ENCODE data around the gene MPZL3. TPM values are rescaled to one million over a fixed set of nuclear protein-coding genes. Genes with fewer than 3 reads are reported as not detected.
"Not testable (repeated sequence)": the region's sequence is repeated elsewhere in the genome, so short reads cannot be mapped to it uniquely, and the experiment has no call there.

Gene MPZL3
- total RNA-seq, 1 donor from 2014 or later: 1.6 TPM

DNA sequence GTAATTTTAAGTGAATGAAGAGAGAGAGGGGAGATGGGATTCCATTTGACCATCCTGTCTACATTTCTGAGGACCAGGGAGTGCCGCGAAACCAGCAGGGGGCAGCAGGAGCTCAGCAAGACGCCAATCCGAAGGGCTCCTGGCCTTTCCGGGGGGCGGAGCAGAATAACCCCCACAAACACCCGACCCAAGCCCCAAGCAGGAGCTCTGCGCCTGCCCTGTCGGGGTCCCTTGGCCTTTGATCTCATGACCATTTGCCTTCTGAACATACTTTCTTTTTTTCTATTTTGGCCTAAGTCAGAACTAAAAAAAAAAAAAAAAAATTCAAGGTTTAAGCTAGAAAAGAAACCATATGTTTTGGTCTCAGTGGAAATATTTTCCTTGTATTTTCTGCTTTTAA, 53.8 kb downstream of the MPZL3 start:
- H3K36me3 Mint-ChIP-seq (ENCODE audit: low read depth): no peaks in the 10 kb centered on the region
- H3K27me3 Mint-ChIP-seq (ENCODE audit: low read depth): peaks cover 3% of the 10 kb centered on the region
- H3K9me3 Mint-ChIP-seq (ENCODE audit: low read depth): no peaks in the 10 kb centered on the region
- peak overlapping the region; percentile 37 for H3K4me3 Mint-ChIP-seq (ENCODE audit: unreplicated experiment)
- H3K27ac Mint-ChIP-seq (ENCODE audit: unreplicated experiment): no peak overlapping the region
- no peak for DNase-seq (ENCODE audit: low spot score)
- H3K4me1 Mint-ChIP-seq (ENCODE audit: low read depth): peaks cover 15% of the 10 kb centered on the region
- TF ChIP-seq, protein P1, sequence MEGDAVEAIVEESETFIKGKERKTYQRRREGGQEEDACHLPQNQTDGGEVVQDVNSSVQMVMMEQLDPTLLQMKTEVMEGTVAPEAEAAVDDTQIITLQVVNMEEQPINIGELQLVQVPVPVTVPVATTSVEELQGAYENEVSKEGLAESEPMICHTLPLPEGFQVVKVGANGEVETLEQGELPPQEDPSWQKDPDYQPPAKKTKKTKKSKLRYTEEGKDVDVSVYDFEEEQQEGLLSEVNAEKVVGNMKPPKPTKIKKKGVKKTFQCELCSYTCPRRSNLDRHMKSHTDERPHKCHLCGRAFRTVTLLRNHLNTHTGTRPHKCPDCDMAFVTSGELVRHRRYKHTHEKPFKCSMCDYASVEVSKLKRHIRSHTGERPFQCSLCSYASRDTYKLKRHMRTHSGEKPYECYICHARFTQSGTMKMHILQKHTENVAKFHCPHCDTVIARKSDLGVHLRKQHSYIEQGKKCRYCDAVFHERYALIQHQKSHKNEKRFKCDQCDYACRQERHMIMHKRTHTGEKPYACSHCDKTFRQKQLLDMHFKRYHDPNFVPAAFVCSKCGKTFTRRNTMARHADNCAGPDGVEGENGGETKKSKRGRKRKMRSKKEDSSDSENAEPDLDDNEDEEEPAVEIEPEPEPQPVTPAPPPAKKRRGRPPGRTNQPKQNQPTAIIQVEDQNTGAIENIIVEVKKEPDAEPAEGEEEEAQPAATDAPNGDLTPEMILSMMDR (IDR thresholded peaks at IDR 0.05): peak; percentile 94

DNA sequence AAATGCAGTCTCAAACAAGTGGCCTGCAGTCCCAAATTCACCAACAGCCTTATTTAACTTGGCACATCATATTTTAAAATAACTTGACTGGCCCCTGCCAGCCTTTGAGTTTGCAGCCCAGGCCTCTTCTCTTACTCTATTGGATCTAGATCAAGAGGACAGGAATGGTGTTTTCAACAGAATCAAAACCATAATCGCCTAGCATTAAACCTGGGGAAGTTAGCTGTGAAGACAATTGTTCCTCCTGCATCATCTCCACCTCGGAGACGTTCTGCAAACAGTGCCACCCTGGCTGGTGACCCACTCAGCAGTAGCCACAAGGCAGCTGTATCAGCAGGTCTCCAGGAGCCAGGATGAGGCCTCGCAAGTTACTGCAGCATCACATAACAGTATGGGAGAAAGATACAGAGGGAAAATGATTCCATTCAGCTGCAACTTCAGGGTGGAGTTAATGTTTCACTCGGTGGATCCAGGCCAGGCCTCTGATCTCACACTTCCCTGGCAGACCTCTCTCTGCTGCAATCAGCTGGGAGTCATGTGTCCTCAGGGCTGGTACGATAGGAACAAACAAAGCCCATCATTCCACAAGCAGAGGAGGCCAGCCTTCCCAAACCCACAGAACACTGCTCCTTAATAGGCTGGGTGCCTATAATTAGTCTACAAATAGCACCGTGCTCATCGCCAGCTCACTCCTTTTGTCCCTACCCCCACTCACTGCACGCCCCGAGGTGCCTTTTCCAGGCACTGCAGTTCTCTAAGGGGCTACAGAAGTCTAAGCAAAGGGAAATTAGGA, 57.1 kb downstream of the MPZL3 start:
- TF ChIP-seq, protein P1 (IDR thresholded peaks at IDR 0.05): no peak
- no peak overlapping the region for H3K4me3 Mint-ChIP-seq (ENCODE audit: unreplicated experiment)
- peaks cover 15% of the 10 kb centered on the region for H3K4me1 Mint-ChIP-seq (ENCODE audit: low read depth)
- H3K36me3 Mint-ChIP-seq (ENCODE audit: low read depth): no peaks in the 10 kb centered on the region
- peaks cover 5% of the 10 kb centered on the region for H3K27me3 Mint-ChIP-seq (ENCODE audit: low read depth)
- peak overlapping the region; percentile 83 for H3K27ac Mint-ChIP-seq (ENCODE audit: unreplicated experiment)
- peaks cover 4% of the 10 kb centered on the region for H3K9me3 Mint-ChIP-seq (ENCODE audit: low read depth)
- DNase-seq (ENCODE audit: low spot score): no peak

DNA sequence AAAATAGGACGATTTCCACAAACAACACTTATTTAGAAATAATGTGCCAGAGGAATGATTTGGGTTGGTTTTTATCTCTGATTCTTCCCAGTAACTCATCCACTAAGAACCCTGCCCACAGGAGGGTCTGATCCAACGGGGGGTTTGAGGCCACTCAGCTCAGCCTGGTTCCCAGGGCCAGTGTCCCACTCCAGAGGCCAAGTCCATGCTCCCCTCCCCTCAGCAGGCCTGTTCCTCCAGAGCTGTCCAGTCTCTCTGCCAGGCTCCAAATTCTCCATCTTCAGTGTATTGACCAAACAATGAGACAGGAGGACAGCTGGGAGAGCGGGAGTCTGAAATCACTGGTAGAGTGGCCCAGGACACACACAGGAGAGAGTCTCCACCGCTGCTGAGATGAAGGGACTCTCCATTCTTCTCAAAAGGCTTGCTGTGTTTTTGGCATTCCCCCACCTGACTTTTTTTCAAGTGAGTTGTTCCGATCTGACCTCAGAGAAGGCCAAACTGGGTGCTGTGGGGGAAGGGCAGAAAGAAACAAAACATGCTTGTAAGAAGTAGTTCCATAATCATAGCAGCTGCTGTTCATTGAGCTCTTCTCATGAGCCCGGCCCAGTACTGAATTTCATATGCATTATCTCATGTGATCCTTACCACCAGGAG, 58.1 kb downstream of the MPZL3 start:
- TF ChIP-seq, protein P1 (IDR thresholded peaks at IDR 0.05): no peak
- peaks cover 8% of the 10 kb centered on the region for H3K9me3 Mint-ChIP-seq (ENCODE audit: low read depth)
- H3K36me3 Mint-ChIP-seq (ENCODE audit: low read depth): no peaks in the 10 kb centered on the region
- H3K27ac Mint-ChIP-seq (ENCODE audit: unreplicated experiment): peak overlapping the region; percentile 83
- peaks cover 10% of the 10 kb centered on the region for H3K27me3 Mint-ChIP-seq (ENCODE audit: low read depth)
- no peak for DNase-seq (ENCODE audit: low spot score)
- peaks cover 15% of the 10 kb centered on the region for H3K4me1 Mint-ChIP-seq (ENCODE audit: low read depth)
- H3K4me3 Mint-ChIP-seq (ENCODE audit: unreplicated experiment): no peak overlapping the region

DNA sequence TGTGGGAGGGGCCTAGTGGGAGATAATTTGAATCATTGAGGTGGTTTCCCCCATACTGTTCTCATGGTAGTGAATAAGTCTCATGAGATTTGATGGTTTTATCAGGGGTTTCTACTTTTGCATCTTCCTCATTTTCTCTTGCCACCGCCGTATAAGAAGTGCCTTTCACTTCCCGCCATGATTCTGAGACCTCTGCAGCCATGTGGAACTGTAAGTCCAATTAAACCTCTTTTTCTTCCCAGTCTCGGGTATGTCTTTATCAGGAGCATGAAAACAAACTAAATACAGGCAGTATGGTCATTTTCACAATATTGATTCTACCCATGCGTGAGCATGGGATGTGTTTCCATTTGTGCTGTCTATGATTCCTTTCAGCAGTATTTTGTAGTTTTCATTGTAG, 59.3 kb downstream of the MPZL3 start:
- peaks cover 10% of the 10 kb centered on the region for H3K27me3 Mint-ChIP-seq (ENCODE audit: low read depth)
- H3K4me1 Mint-ChIP-seq (ENCODE audit: low read depth): peaks cover 12% of the 10 kb centered on the region
- H3K36me3 Mint-ChIP-seq (ENCODE audit: low read depth); DNase-seq (ENCODE audit: low spot score); H3K4me3 Mint-ChIP-seq (ENCODE audit: unreplicated experiment); H3K9me3 Mint-ChIP-seq (ENCODE audit: low read depth); H3K27ac Mint-ChIP-seq (ENCODE audit: unreplicated experiment): not testable (repeated sequence)

DNA sequence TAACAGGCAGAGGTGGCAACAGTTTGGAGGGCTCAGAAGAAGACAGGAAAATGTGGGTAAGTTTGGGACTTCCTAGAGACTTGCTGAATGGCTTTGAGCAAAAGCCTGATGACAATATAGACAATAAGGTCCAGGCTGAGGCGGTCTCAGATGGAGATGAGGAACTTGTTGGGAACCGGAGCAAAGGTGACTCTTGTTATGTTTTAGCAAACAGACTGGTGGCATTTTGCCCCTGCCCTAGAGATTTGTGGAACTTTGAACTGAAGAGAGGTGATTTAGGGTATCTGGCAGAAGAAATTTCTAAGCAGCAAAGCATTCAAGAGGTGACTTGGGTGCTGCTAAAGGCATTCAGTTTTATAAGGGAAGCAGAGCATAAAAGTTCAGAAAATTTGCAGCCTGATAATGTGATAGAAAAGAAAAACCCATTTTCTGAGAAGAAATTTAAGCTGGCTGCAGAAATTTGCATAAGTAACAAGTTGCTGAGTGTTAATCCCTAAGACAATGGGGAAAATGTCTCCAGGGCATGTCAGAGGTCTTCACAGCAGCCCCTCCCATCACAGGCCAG, 61.1 kb downstream of the MPZL3 start:
- H3K9me3 Mint-ChIP-seq (ENCODE audit: low read depth); H3K27ac Mint-ChIP-seq (ENCODE audit: unreplicated experiment); H3K4me3 Mint-ChIP-seq (ENCODE audit: unreplicated experiment); H3K36me3 Mint-ChIP-seq (ENCODE audit: low read depth); DNase-seq (ENCODE audit: low spot score): not testable (repeated sequence)
- Mint-ChIP-seq H3K4me1 (ENCODE audit: low read depth) (peaks cover 12% of the 10 kb centered on the region), H3K27me3 (ENCODE audit: low read depth) (peaks cover 13% of the 10 kb centered on the region)

DNA sequence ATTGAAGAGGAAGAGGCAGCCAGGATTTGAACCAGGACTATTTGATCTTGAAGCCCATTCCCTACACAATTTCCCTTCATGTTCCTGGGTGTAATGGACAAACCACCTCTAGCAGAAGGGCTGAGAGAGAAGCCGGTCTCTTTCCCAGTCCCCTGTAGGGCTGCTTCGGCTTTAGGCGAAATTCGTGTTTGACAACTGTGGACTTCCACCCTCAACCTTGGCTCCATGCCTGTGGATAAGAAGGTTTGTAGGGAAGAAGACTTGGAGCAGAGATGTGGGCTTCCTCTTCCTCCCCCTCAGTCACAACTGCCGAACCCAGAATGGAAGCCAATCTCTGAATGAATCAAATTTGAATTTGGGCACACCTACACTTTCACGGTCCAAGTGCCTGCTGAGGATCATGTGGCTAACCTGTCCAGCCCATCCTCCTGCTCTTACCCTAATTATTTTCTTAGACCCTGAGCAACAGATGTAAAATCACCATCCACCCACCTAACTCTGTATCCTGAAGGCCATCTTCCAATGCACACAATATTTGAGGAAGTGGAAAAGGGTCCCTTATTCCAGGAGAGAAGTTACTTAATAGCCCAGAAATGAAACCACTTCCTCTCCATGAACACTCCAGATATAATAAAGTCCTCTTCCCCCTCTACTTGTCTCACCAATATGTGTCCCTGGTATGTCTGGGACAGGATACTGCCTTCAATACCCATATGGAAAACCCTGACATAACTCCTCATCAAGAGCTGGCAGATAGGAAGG, 65.6 kb downstream of the MPZL3 start:
- TF ChIP-seq, protein P1 (IDR thresholded peaks at IDR 0.05): no peak
- H3K27me3 Mint-ChIP-seq (ENCODE audit: low read depth): peaks cover 19% of the 10 kb centered on the region

More for the DNA sequence above, 65.6 kb downstream of the MPZL3 start:
- no peak overlapping the region for H3K27ac Mint-ChIP-seq (ENCODE audit: unreplicated experiment)
- H3K4me1 Mint-ChIP-seq (ENCODE audit: low read depth): no peaks in the 10 kb centered on the region
- H3K4me3 Mint-ChIP-seq (ENCODE audit: unreplicated experiment): no peak overlapping the region
- no peak for DNase-seq (ENCODE audit: low spot score)
- no peaks in the 10 kb centered on the region for H3K36me3 Mint-ChIP-seq (ENCODE audit: low read depth)
- H3K9me3 Mint-ChIP-seq (ENCODE audit: low read depth): peaks cover 8% of the 10 kb centered on the region
